ENCODE measurements around the gene CAMK1D.

DNA sequence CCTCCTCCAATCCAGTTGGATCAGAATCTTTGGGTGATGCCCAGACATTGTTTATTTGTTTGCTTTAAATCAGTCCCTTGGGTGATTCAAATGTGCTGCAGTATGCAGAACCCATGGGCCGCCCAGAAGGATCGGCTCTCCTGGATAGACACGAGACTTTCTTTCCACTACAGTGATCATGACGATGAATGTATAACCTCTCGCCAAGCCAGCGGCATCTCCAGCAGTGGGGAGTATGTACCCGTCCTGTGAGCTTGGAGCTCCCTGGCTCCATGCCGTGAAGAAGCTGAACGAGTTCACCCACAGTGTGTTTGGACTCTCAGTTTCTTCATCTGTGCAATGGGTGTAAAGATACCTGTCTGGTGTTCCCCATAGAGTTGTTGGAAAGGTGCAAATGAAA, 162.3 kb downstream of the CAMK1D start:
- TF ChIP-seq, protein P1, sequence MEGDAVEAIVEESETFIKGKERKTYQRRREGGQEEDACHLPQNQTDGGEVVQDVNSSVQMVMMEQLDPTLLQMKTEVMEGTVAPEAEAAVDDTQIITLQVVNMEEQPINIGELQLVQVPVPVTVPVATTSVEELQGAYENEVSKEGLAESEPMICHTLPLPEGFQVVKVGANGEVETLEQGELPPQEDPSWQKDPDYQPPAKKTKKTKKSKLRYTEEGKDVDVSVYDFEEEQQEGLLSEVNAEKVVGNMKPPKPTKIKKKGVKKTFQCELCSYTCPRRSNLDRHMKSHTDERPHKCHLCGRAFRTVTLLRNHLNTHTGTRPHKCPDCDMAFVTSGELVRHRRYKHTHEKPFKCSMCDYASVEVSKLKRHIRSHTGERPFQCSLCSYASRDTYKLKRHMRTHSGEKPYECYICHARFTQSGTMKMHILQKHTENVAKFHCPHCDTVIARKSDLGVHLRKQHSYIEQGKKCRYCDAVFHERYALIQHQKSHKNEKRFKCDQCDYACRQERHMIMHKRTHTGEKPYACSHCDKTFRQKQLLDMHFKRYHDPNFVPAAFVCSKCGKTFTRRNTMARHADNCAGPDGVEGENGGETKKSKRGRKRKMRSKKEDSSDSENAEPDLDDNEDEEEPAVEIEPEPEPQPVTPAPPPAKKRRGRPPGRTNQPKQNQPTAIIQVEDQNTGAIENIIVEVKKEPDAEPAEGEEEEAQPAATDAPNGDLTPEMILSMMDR (IDR thresholded peaks at IDR 0.05; ENCODE audit: extremely low read depth in 1 of 2, insufficient read depth in 1 of 2, low read depth in 1 of 2, low read length in 2 of 2): no peak
- TF ChIP-seq POLR2A (IDR thresholded peaks at IDR 0.05; ENCODE audit: low read depth, low read length): no peak

Data from endothelial cell of umbilical vein (primary cell).